GM19351 (cell line): ENCODE results near the gene PIK3R5.
A peak's percentile ranks its signal among the peaks of the same experiment; 100 is the strongest.
"Not testable (repeated sequence)": the region's sequence is repeated elsewhere in the genome, so short reads cannot be mapped to it uniquely, and the experiment has no call there.

Experiments used
- ATAC-seq: cut with Tn5 transposase; IDR thresholded peaks from one replicate; pipeline ENCODE4 v1.9.1; 2021; ENCODE audit warnings: mild to moderate bottlenecking, moderate library complexity; ENCODE audit not compliant: unreplicated experiment

Gene PIK3R5

GRCh38 chr17:8898126-8898525 is 67.4 kb downstream of the PIK3R5 start:
- ATAC-seq = no peak

- ATAC-seq = no peak
These were observed 68.6 kb downstream of the PIK3R5 start for GRCh38 chr17:8896641-8897635.

- ATAC-seq = no peak
These were observed 69.4 kb downstream of the PIK3R5 start for GRCh38 chr17:8896087-8896486.

GRCh38 chr17:8894673-8895578 is 70.6 kb downstream of the PIK3R5 start:
- ATAC-seq = peak; percentile 52

GRCh38 chr17:8894202-8894671 is 71.3 kb downstream of the PIK3R5 start:
- no peak for ATAC-seq

- no peak for ATAC-seq
These were observed 71.8 kb downstream of the PIK3R5 start for GRCh38 chr17:8893621-8894201.

- ATAC-seq = no peak
These were observed 72.4 kb downstream of the PIK3R5 start for GRCh38 chr17:8893059-8893458.

- peak; percentile 56 for ATAC-seq
These were observed 73.2 kb downstream of the PIK3R5 start for GRCh38 chr17:8892338-8892690.

GRCh38 chr17:8890671-8891070 is 74.8 kb downstream of the PIK3R5 start:
- no peak for ATAC-seq

GRCh38 chr17:8889458-8890210 is 75.9 kb downstream of the PIK3R5 start:
- ATAC-seq = no peak

GRCh38 chr17:8888704-8889302 is 76.7 kb downstream of the PIK3R5 start:
- no peak for ATAC-seq

GRCh38 chr17:8887834-8888703 is 77.4 kb downstream of the PIK3R5 start:
- ATAC-seq = no peak

- ATAC-seq = no peak
These were observed 78.2 kb downstream of the PIK3R5 start for GRCh38 chr17:8887301-8887700.

GRCh38 chr17:8885967-8886684 is 79.4 kb downstream of the PIK3R5 start:
- ATAC-seq = no peak

GRCh38 chr17:8885163-8885966 is 80.1 kb downstream of the PIK3R5 start:
- not testable (repeated sequence) for ATAC-seq

GRCh38 chr17:8884336-8884990 is 81.0 kb downstream of the PIK3R5 start:
- no peak for ATAC-seq

- ATAC-seq = no peak
These were observed 82.2 kb downstream of the PIK3R5 start for GRCh38 chr17:8883353-8883752.
